Cortex of kidney (tissue), 1 donor: ENCODE data around the gene TNS4.

ENCODE experiments used
- DNase-seq: peaks from one replicate; lab custom pipeline; 2025; lab: John Stamatoyannopoulos, UW

The TNS4 gene

DNA sequence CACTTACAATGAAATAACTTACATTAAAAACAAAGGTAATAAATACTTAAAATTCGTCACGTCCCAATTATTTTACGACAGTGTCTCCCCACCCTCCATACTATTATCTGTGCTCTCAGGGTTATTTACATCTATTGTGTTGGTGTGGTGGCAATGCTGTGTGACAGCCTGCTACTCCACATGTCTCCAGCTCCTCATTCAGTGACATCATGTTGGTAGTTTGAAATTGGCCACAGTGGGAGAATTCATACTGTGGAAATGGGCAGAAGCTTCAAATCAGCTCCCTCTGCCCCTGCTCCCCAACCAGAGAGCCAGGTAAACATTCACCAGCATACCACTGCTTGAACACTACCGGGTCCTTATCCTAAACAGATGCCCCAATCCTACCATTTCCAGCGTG is 6.3 kb downstream of the TNS4 start:
- no peak for DNase-seq

DNA sequence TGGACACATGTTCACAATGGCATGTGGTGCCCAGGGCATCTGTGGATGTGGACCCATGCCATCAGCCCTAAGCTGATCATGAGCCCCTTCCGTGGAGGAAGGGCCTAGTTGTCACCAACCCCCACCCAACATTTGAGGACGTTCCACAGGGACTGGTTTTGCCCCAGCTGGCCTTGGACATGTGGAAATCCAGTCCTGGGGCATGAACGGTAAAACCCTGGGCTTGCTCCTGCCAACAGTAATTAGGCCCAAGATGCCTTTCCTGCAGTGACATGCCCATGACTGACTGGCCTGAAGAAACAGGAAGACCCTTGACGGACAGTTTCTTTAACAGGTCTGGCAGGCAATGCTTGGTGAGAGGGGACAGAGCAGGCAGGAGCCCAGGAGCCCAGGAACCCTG is 7.7 kb downstream of the TNS4 start:
- DNase-seq: no peak

GRCh38 chr17:40491486-40491885 is 9.9 kb downstream of the TNS4 start:
- DNase-seq: no peak

GRCh38 chr17:40490982-40491381 is 10.4 kb downstream of the TNS4 start:
- DNase-seq: no peak

- no peak for DNase-seq
Measured at GRCh38 chr17:40490289-40490853, 11.1 kb downstream of the TNS4 start.

DNA sequence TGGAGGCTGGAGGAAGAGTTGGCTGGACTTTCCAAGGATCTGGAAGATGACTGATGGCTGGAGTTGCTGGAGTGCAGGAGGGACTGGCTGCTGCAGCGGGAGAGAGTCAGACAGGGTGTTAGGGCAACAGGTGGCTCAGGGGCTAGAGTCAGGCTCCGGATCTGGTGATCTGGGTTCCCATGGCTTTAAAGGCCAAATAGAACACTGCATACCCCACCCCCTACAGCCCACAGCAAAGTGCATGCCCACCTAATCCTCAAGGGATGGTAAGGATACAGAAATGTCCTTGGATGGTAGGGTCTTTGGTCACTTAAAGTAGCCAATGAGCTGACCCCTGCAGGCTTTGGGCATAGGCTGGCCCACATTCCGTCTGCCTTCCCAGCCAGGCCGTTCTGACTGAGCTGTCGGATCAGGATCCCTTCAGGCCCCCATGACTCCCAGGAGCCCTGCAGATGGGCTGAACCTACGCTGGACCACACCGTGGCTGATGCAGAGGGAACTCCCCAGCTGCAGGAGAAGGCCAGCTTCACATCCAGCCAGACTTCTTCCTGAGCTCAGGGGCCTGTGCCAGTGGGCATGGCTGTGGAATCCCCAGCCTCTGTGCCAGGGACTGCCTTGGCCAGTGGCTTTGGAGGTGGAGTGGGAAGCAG is 13.9 kb downstream of the TNS4 start:
- DNase-seq: no peak

- no peak for DNase-seq
Measured at GRCh38 chr17:40486522-40487370, 14.7 kb downstream of the TNS4 start.

DNA sequence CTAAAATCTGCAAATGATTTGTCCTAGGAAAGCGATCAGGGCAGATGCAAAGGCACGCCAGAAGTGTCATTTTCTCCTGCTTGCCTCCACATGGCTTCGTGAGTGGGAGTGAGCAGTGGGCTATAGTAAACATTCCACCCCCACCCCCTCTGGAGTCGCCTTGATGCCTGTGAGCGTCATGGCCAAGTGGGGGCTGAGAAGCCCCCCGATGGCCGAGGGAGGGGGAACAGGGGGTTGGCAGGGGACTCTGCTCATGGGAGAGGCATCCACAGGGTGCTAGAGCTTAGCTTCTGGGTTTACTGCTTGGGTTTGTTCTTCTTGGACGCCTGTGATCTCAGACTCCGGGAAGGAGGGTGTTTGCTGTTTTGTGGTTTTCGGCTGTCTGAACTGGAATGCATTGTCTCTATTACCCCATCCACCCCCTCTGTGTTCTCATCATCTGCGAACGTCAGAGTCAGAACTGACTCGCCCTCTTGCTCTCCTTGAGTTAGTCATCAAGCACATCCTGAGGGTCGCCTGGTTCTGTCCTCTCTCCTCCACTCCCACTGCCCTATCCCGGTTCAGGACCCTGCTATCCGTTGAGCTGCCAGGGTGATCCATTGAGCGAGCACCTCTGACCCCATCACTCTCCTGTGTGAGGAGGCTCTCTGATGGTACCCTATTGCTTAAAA is 15.4 kb downstream of the TNS4 start:
- DNase-seq: no peak

GRCh38 chr17:40484973-40485530 is 16.4 kb downstream of the TNS4 start:
- no peak for DNase-seq

- DNase-seq: no peak
Measured at GRCh38 chr17:40484285-40484972, 17.0 kb downstream of the TNS4 start.

GRCh38 chr17:40483679-40484078 is 17.7 kb downstream of the TNS4 start:
- DNase-seq: no peak

DNA sequence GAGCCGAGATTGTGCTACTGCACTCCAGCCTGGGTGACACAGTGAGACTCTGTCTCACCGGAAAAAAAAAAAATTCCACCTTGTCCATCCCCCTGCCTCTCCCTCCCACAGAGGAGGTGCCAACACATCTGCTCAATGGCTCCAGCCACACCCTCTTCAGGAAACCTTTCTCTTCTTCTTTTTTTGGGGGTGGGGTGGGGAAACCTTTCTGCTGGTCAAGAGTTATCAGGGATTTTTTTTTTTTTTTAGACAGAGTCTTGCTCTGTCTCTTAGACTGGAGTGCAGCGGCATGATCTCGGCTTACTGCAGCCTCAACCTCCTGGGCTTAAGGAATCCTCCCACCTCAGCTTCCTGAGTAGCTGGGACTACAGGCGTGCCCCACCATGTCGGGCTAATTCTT is 18.7 kb downstream of the TNS4 start:
- no peak for DNase-seq

- no peak for DNase-seq
Measured at GRCh38 chr17:40481106-40481505, 20.3 kb downstream of the TNS4 start.

- DNase-seq: no peak
Measured at GRCh38 chr17:40480501-40481003, 20.9 kb downstream of the TNS4 start.

GRCh38 chr17:40479754-40480480 is 21.5 kb downstream of the TNS4 start:
- DNase-seq: no peak

- DNase-seq: no peak
Measured at GRCh38 chr17:40478486-40478885, 22.9 kb downstream of the TNS4 start.

DNA sequence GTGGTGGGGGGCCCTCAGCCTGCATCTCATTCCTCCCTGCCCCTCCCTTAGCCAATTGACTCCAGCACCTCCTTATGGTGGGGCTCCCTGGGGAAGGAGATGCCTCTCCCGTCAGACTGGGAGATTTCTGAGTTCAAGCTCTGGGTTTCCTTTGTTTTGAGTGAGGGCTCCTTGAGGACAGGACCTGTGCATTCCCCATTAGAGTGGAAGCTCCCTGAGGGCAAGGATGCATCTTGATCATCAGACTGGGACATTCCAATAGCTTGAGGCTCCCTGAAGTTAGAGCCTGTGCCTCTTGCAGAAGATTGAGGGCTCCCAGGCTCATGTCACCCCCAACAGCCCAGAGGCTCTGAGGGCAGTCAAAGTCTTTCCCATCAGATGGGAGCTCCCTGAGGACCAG is 23.6 kb downstream of the TNS4 start:
- no peak for DNase-seq

DNA sequence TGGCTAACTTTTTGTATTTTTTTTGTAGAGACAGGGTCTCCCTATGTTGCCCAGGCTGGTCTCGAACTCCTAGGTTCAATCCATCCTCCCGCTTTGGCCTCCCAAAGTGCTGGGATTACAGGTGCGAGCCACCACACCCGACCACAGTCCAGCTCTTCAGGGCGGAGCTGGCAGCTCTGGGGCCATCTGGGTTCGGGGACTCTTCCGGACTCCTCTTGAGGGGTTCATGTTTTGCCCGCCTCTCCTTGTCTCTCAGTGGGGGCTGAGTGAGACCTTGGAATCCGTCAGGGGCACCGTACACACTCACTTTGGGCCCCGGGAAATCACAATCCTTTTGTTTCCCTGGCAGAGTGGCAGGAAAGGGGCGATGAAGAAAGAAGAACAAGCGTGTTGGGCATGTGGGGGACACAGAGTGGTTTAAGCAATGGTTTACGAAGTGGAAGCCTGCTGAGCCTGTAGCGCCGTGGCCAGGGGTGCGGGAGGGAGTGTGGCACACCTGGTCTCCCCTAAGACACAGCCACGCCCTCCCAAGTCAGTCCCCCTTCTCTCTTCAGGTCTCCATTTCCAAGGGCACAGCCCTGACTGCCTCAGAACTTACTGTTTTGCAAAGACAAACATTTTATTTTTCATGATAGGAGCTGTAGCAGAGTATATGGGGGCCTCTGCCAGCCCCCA is 26.1 kb downstream of the TNS4 start:
- no peak for DNase-seq

DNA sequence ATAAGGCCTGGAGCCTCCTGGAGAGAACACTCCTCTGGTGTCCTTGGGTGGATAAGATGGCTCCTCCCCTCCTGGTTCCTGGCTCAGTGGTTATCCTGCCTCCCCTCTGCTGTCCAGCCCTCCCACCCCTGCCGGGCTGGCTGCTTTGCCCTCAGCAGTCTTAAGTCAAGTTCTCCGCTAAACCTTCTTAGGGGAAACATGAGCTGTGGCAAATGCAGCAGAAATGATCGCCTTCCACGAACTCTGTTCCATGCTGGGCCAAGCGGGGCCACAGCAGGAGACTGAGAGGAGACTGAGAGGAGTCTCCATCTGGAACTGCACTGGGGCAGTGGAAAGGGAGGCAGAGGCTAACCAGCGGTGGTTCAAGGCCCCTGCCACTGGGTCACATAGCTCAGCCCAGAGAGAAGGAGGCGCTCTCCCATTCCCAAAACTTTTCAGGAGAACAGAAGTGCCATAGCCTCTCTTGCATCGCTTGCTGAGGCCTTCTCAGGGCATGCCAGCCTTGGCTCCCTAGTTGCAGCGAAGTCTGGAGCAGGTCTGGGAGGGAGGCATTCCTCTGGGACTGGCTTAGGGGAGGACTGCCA is 26.9 kb downstream of the TNS4 start:
- no peak for DNase-seq
